ENCODE data around the gene ALDH1L1.

ALDH1L1 gene

GRCh38 chr3:126154391-126155279 is 25.8 kb downstream of the ALDH1L1 start:
- DNase-seq (ENCODE audit: low spot score): no peak

GRCh38 chr3:126153695-126154360 is 26.6 kb downstream of the ALDH1L1 start:
- DNase-seq (ENCODE audit: low spot score): no peak

- no peak for DNase-seq (ENCODE audit: low spot score)
Measured at GRCh38 chr3:126152901-126153694, 27.3 kb downstream of the ALDH1L1 start.

DNA sequence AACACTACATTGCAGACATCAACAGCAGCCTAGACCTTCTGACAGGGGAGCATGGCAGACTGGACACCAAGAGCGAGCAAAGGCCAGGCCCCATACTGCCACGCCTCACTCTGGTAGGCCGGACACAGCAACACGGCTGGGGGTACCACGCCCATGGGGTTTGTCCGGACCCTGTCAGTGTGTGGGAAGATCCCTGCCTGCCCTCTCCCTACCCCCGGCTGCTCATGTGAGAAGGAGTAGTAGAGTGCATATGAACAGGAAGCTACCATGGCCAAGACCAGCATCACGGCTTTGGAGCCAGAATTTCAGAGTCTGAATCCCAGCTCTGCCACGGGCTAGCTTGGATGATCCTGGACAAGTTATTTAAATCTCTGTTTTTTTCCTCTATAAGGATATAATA is 27.9 kb downstream of the ALDH1L1 start:
- DNase-seq (ENCODE audit: low spot score): no peak

GRCh38 chr3:126151562-126152302 is 28.7 kb downstream of the ALDH1L1 start:
- no peak for DNase-seq (ENCODE audit: low spot score)

- DNase-seq (ENCODE audit: low spot score): no peak
Measured at GRCh38 chr3:126149960-126150515, 30.3 kb downstream of the ALDH1L1 start.

DNA sequence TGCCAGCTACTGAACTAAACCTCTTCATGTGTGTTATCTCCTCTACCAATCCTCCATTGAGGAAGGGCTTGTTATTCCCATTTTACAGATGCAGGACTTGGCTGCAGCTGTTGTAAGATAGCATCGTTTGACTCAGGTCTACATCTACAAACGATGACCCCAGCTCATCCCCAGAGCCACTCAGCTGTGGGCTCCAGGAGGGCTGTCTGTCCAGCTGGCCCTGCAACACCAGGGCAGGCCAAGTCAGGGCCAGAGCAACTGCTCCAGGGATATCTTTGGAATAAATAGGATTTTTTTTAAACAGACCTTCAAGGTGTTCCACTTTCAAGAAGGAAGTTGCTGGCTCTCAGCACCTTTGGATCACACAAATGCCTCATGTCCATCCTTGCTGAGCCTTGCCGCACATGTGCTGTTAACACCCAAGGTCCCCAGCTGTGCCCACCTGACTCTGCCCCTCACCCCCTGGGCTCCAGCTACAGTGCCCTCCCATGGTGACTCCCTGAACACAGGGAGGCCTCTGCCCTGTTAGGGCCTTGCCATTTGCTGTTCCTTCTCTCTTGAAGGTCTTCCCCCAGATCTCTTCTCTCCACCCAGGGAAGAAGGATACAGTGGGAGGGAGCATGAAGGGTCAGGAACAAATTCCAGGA is 31.0 kb downstream of the ALDH1L1 start:
- no peak for DNase-seq (ENCODE audit: low spot score)

DNA sequence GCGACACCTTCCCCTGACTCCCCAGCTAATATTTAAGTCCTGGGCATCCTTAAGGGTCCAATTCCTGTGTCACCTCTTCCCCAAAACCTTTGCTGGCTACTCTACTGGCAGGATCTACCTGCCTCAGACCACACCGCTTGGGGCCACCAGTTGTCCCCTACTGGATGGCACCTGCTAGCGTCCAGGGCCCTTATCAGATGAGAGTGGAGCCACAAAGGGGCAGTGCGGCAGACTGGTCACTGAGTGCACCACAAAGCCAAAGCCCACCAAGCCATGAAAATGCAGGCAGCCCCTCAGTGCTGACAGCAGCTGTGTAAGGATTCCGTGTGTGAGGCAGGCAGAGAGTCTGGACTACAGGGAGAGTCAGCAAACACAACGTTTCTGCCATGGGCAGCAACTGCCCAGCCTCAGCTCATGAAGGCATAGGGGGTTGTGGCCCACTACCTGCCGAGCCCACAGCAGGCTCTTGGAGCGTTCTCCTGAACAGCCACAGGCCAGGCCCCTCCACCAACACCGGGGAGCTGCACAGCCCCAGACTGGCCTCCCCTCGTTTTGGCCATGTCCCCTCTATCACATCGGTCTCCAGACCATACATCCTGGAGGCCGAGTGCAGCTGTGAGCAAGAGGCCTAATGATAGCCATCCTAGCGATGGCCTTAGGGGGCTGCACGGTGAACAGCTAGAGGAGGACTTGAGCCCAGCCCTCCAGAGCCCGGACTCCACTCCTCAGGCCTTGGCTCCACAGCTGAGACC is 32.3 kb downstream of the ALDH1L1 start:
- DNase-seq (ENCODE audit: low spot score): no peak

GRCh38 chr3:126147147-126147931 is 33.0 kb downstream of the ALDH1L1 start:
- DNase-seq (ENCODE audit: low spot score): no peak

DNA sequence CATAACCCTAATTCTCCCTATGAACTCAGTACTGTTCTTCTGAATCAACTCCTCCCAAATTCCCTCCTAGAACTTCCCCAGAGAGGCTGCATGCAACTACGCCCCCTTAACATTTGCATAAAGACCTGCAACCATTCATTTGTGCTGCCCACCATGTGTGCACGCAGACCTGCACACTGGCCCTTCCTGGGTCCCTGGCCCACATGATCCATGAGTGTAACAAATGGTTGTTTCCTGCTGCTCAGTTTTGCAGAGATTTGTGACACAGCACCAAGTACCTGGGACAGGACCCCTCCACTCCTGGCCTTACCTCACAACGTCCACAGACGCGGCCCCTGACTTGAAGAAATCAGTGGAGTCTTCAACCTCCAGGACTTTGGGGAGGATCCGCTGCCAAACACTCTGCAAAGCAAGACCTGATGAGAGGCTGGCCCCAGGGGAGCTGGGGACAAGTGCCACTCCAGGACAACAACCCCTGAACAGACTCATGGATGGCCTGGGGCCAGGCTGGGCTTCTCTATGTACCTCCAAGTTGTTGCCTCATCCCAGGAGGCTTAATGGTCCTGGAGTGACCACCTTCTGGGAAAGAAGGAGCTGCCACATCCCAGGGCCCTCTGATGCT is 33.8 kb downstream of the ALDH1L1 start:
- DNase-seq (ENCODE audit: low spot score): no peak

GRCh38 chr3:126146034-126146433 is 34.4 kb downstream of the ALDH1L1 start:
- DNase-seq (ENCODE audit: low spot score): no peak

DNA sequence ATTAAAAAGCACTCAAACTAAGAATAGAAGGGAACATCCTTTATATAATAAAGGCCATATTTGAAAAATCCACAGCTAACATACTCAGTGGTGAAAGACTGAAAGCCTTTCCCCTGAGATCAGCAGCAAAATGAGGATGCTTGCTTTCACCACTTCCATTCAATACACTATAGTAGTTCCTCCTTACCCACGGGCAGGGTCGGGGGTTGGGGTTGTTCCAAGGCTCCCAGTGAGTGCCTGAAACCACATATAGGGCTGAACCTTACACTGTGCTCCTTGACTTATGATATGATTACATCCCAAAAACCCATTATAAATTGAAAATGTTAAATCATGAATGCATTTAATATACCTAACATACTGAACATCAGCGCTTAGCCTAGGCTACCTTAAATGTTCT is 37.7 kb downstream of the ALDH1L1 start:
- DNase-seq (ENCODE audit: low spot score): no peak

GRCh38 chr3:126137490-126138130 is 42.8 kb downstream of the ALDH1L1 start:
- DNase-seq (ENCODE audit: low spot score): no peak

- DNase-seq (ENCODE audit: low spot score): no peak
Measured at GRCh38 chr3:126136428-126137220, 43.8 kb downstream of the ALDH1L1 start.

DNA sequence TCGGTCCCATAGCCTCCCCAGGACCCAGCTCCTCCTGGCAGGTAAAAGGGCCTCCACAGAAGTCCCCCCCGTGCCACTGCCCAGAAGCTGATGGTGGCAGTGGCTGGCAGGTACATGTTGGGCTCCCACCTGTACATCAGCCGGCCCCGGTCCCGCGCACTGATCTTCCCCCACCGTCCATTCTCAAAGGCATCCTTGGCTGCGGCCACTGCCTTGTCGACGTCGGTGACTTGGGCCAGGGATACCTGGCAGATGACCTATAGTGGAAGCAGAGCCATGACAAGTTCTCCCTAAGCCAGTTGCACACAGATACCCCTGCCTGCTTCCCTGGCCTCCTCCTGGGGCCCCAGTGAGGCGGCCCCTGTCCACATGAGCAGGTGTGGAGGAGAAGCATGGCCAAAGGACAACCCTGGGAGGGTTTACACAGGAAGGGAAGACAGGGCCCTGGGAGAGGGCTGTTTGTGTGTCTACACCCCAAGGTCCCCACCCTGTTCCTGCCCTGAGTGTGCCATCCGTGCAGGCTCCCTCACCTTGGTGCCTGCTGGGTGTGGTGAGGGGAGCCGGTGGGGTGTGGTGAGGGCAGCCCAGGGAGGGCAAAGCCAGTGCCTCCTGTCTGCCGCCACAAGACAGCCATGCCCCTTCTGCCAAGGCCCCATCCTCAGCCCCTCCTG is 44.8 kb downstream of the ALDH1L1 start:
- DNase-seq (ENCODE audit: low spot score): no peak

GRCh38 chr3:126135071-126135405 is 45.3 kb downstream of the ALDH1L1 start:
- no peak for DNase-seq (ENCODE audit: low spot score)
